MM.1S (cell line): ENCODE measurements around the gene COL27A1.

ENCODE experiments used
- DNase-seq: peaks from one replicate; pipeline ENCODE4 v3.0.0-alpha.2; 2015
- H2AFZ ChIP-seq: fragments of 300-600 bp; sonication (generic); 2 replicates; pipeline ENCODE4 v1.6.0; 2016; ENCODE audit warnings: antibody characterized with exemption, low read length
- H3F3A ChIP-seq: fragments of 300-600 bp; sonication (generic); 2 replicates; pipeline ENCODE4 v1.6.1; 2016; ENCODE audit warnings: mild to moderate bottlenecking, antibody characterized with exemption, low read length, moderate library complexity, mixed read lengths; ENCODE audit not compliant: insufficient read depth
- H3K27ac ChIP-seq: fragments of 300-600 bp; sonication (generic); 2 replicates; pipeline ENCODE4 v1.5.1; 2016; ENCODE audit warnings: mild to moderate bottlenecking, low read length
- H3K27me3 ChIP-seq: fragments of 300-600 bp; sonication (generic); replicated peaks from 2 replicates; pipeline ENCODE4 v1.6.0; 2016; ENCODE audit warnings: low read length; ENCODE audit not compliant: insufficient read depth
- H3K36me3 ChIP-seq: fragments of 300-600 bp; sonication (generic); replicated peaks from 2 replicates; pipeline ENCODE4 v1.6.1; 2016; ENCODE audit warnings: mild to moderate bottlenecking, low read length, mixed read lengths; ENCODE audit not compliant: insufficient read depth
- H3K4me1 ChIP-seq: fragments of 300-600 bp; sonication (generic); 2 replicates; pipeline ENCODE4 v1.6.1; 2016; ENCODE audit warnings: low read length, mixed read lengths
- H3K4me2 ChIP-seq: fragments of 300-600 bp; sonication (generic); 2 replicates; pipeline ENCODE4 v1.6.0; 2016; ENCODE audit warnings: low read depth, low read length
- H3K4me3 ChIP-seq: fragments of 300-600 bp; sonication (generic); 2 replicates; pipeline ENCODE4 v1.5.1; 2016; ENCODE audit warnings: low read length, mixed read lengths
- H3K79me2 ChIP-seq: fragments of 300-600 bp; sonication (generic); 2 replicates; pipeline ENCODE4 v1.6.1; 2016; ENCODE audit warnings: mixed run types, low read length, mixed read lengths
- H3K9ac ChIP-seq: fragments of 300-600 bp; sonication (generic); 2 replicates; pipeline ENCODE4 v1.6.1; 2016; ENCODE audit warnings: low read length, mixed read lengths
- H3K9me2 ChIP-seq: fragments of 300-600 bp; sonication (generic); replicated peaks from 2 replicates; pipeline ENCODE4 v1.6.1; 2016; ENCODE audit warnings: mild to moderate bottlenecking, low read length, mixed read lengths; ENCODE audit not compliant: insufficient read depth
- H3K9me3 ChIP-seq: fragments of 300-600 bp; sonication (generic); replicated peaks from 2 replicates; pipeline ENCODE4 v1.6.1; 2016; ENCODE audit warnings: mild to moderate bottlenecking, low read length, mixed read lengths; ENCODE audit not compliant: insufficient read depth
- H4K20me1 ChIP-seq: fragments of 300-600 bp; sonication (generic); 2 replicates; pipeline ENCODE4 v1.6.1; 2016; ENCODE audit warnings: mild to moderate bottlenecking, low read length, moderate library complexity, mixed read lengths; ENCODE audit not compliant: insufficient read depth
- CTCF ChIP-seq: fragments of 300-600 bp; sonication (generic); IDR thresholded peaks from 2 replicates; pipeline ENCODE4 v1.5.1; 2016; ENCODE audit warnings: antibody characterized with exemption, low read length, mixed read lengths
- EZH2 ChIP-seq: fragments of 300-600 bp; sonication (generic); optimal IDR thresholded peaks from 2 replicates; pipeline ENCODE3; 2017; ENCODE audit warnings: low read depth, mild to moderate bottlenecking, antibody characterized with exemption, low read length, mixed read lengths
- EZH2phosphoT487 ChIP-seq: fragments of 300-600 bp; sonication (generic); IDR thresholded peaks from 2 replicates; pipeline ENCODE4 v1.6.1; 2018; ENCODE audit warnings: antibody characterized with exemption, low read length

Gene COL27A1

GRCh38 chr9:114300846-114301797, 145.8 kb downstream of the COL27A1 start:
- H3K4me1 ChIP-seq, result no peaks in the 10 kb centered on the region
- no peaks in the 10 kb centered on the region for H3F3A ChIP-seq
- H3K27me3 ChIP-seq, result no peaks in the 10 kb centered on the region
- H3K36me3 ChIP-seq, result no peaks in the 10 kb centered on the region
- TF ChIP-seq EZH2 (no peak), EZH2phosphoT487 (no peak), CTCF (no peak)
- H2AFZ ChIP-seq, result no peak overlapping the region
- no peaks in the 10 kb centered on the region for H3K9me2 ChIP-seq
- DNase-seq, result no peak
- no peaks in the 10 kb centered on the region for H3K79me2 ChIP-seq
- no peak overlapping the region for H3K9ac ChIP-seq
- no peaks in the 10 kb centered on the region for H4K20me1 ChIP-seq
- H3K27ac ChIP-seq, result no peak overlapping the region
- no peak overlapping the region for H3K4me3 ChIP-seq
- no peaks in the 10 kb centered on the region for H3K9me3 ChIP-seq
- no peak overlapping the region for H3K4me2 ChIP-seq

GRCh38 chr9:114301798-114302565, 146.6 kb downstream of the COL27A1 start:
- H3K9me2 ChIP-seq, result no peaks in the 10 kb centered on the region
- H3K9me3 ChIP-seq, result no peaks in the 10 kb centered on the region
- H3F3A ChIP-seq, result no peaks in the 10 kb centered on the region
- no peaks in the 10 kb centered on the region for H3K36me3 ChIP-seq
- H3K4me3 ChIP-seq, result no peak overlapping the region
- TF ChIP-seq CTCF (no peak), EZH2phosphoT487 (no peak), EZH2 (no peak)
- H3K4me2 ChIP-seq, result no peak overlapping the region
- H3K9ac ChIP-seq, result no peak overlapping the region
- no peak overlapping the region for H2AFZ ChIP-seq
- H3K4me1 ChIP-seq, result no peaks in the 10 kb centered on the region
- no peaks in the 10 kb centered on the region for H3K79me2 ChIP-seq
- no peak for DNase-seq
- H4K20me1 ChIP-seq, result no peaks in the 10 kb centered on the region
- no peak overlapping the region for H3K27ac ChIP-seq
- no peaks in the 10 kb centered on the region for H3K27me3 ChIP-seq

- Histone ChIP-seq H3K9me2 (no peaks in the 10 kb centered on the region), H3K9me3 (no peaks in the 10 kb centered on the region), H3K27ac (no peak overlapping the region), H4K20me1 (no peaks in the 10 kb centered on the region), H3K9ac (no peak overlapping the region), H3K36me3 (no peaks in the 10 kb centered on the region), H3F3A (no peaks in the 10 kb centered on the region), H3K27me3 (no peaks in the 10 kb centered on the region), H3K4me1 (no peaks in the 10 kb centered on the region), H2AFZ (no peak overlapping the region), H3K79me2 (no peaks in the 10 kb centered on the region), H3K4me3 (no peak overlapping the region), H3K4me2 (no peak overlapping the region)
- no peak for TF ChIP-seq EZH2phosphoT487
- no peak for TF ChIP-seq EZH2
- TF ChIP-seq CTCF, result no peak
- no peak for DNase-seq
Measured at GRCh38 chr9:114302727-114303126, 147.4 kb downstream of the COL27A1 start.
